ENCODE data around the gene NEK1.

DNA sequence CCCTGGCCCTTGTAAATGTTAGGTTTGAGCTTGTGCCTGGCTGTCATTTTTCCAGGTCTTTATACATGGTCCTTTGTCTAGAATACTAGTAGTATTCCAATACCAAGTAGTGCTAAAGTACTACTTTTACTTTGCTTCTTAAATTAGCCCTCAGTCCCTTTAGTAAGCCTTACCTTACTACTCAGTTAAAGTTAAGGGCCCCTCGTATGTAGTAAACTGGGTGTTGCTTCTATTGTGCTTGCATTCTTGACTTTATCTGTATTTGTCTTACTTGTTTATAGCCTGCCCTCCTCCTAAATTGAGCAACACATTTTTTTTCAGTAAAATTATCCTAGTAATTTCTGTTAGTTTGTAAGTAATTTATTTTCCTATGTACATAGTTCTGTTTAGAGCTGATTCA, 33.2 kb upstream of the NEK1 start:
- TF ChIP-seq, protein P1, sequence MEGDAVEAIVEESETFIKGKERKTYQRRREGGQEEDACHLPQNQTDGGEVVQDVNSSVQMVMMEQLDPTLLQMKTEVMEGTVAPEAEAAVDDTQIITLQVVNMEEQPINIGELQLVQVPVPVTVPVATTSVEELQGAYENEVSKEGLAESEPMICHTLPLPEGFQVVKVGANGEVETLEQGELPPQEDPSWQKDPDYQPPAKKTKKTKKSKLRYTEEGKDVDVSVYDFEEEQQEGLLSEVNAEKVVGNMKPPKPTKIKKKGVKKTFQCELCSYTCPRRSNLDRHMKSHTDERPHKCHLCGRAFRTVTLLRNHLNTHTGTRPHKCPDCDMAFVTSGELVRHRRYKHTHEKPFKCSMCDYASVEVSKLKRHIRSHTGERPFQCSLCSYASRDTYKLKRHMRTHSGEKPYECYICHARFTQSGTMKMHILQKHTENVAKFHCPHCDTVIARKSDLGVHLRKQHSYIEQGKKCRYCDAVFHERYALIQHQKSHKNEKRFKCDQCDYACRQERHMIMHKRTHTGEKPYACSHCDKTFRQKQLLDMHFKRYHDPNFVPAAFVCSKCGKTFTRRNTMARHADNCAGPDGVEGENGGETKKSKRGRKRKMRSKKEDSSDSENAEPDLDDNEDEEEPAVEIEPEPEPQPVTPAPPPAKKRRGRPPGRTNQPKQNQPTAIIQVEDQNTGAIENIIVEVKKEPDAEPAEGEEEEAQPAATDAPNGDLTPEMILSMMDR (IDR thresholded peaks at IDR 0.05), result no peak
- TF ChIP-seq POLR2A (IDR thresholded peaks at IDR 0.05), result no peak
